Endothelial cell of umbilical vein (primary cell): Measurements from ENCODE around the gene PCNA. TPM values are rescaled to one million over a fixed set of nuclear protein-coding genes. Genes with fewer than 3 reads are reported as not detected.

Experiments used
- BruUV-seq: library from RNA; stranded (reverse); fragments of 400-500 nt; replicated peaks from 2 replicates; lab custom pipeline; 2021; lab: Mats Ljungman, UMichigan
- CTCF ChIA-PET: fragments of 300-600, 350-600 bp; sonication (Branson Sonifier 250); formaldehyde crosslinking; loops from one replicate; lab custom pipeline; 2021; ENCODE audit warnings: antibody characterized with exemption, inconsistent platforms; lab: Charles Lee
- POLR2A ChIA-PET: fragments of 300-600, 350-600 bp; sonication (Branson Sonifier 250); formaldehyde crosslinking; loops from one replicate; lab custom pipeline; 2021; ENCODE audit warnings: antibody characterized with exemption, inconsistent platforms; lab: Charles Lee
- DNase-seq: peaks from one replicate; pipeline ENCODE4 v3.0.0-alpha.2; 2011; ENCODE audit warnings: low read depth, low spot score
- FAIRE-seq: peaks from 2 replicates; lab custom pipeline; 2011; peaks lifted over from hg19 to GRCh38; lab: Jason Lieb, UNC
- H2AFZ ChIP-seq: 2 replicates; pipeline ENCODE4 v1.6.0; 2012; ENCODE audit warnings: low read depth, low read length, control low read depth, inconsistent platforms
- H3K27ac ChIP-seq: 2 replicates; pipeline ENCODE4 v1.5.1; 2011; ENCODE audit warnings: low read depth, mild to moderate bottlenecking, control low read depth, low read length, moderate library complexity; ENCODE audit not compliant: insufficient read depth
- H3K27me3 ChIP-seq, 2 experiments: 2 replicates each; pipeline versions ENCODE4 v1.6.0 to v1.6.1; 2011; ENCODE audit warnings: low read length in 2 of 2, mixed read lengths in 1 of 2; ENCODE audit not compliant: control insufficient read depth in 2 of 2, insufficient read depth in 2 of 2
- H3K36me3 ChIP-seq, 2 experiments: 2 replicates in 1 of 2; 3 replicates in 1 of 2; pipeline ENCODE4 v1.5.1; 2011; ENCODE audit warnings: low read length in 2 of 2, mild to moderate bottlenecking in 1 of 2, moderate library complexity in 1 of 2; ENCODE audit not compliant: control insufficient read depth in 2 of 2, insufficient read depth in 2 of 2; ENCODE audit errors: extremely low read depth in 1 of 2
- H3K4me1 ChIP-seq: 3 replicates; pipeline ENCODE4 v1.5.1; 2011; ENCODE audit warnings: mild to moderate bottlenecking, low read length; ENCODE audit not compliant: control insufficient read depth, insufficient read depth; ENCODE audit errors: extremely low read depth
- H3K4me2 ChIP-seq: 2 replicates; pipeline ENCODE4 v1.6.1; 2011; ENCODE audit warnings: low read length, control low read depth, mixed read lengths; ENCODE audit not compliant: insufficient read depth
- H3K4me3 ChIP-seq, 3 experiments: fragments of 200-600 bp in 1 of 3; sonication (generic), shearing (Covaris generic) in 1 of 3; replicated peaks in 1 of 3; 2 replicates each; pipeline ENCODE4 v1.5.1; 2011 to 2016; ENCODE audit warnings: control low read depth in 3 of 3, low read length in 3 of 3, mild to moderate bottlenecking in 2 of 3, inconsistent platforms in 1 of 3, low read depth in 1 of 3, moderate library complexity in 1 of 3; ENCODE audit not compliant: insufficient read depth in 1 of 3
- H3K79me2 ChIP-seq: 2 replicates; pipeline ENCODE4 v1.6.0; 2012; ENCODE audit warnings: low read length, inconsistent platforms; ENCODE audit not compliant: control insufficient read depth, insufficient read depth
- H3K9ac ChIP-seq: replicated peaks from 2 replicates; pipeline ENCODE3; 2011; ENCODE audit warnings: low read length, control low read depth; ENCODE audit not compliant: insufficient read depth; ENCODE audit errors: extremely low read depth
- H3K9me1 ChIP-seq: replicated peaks from 3 replicates; pipeline ENCODE4 v1.6.0; 2011; ENCODE audit warnings: mild to moderate bottlenecking, low read length; ENCODE audit not compliant: control insufficient read depth, insufficient read depth; ENCODE audit errors: extremely low read depth
- H3K9me3 ChIP-seq: replicated peaks from 2 replicates; pipeline ENCODE4 v1.5.1; 2012; ENCODE audit warnings: low read length, inconsistent platforms; ENCODE audit not compliant: control insufficient read depth, insufficient read depth
- H4K20me1 ChIP-seq: replicated peaks from 2 replicates; pipeline ENCODE3; 2011; ENCODE audit warnings: mild to moderate bottlenecking, low read length; ENCODE audit not compliant: control insufficient read depth, insufficient read depth; ENCODE audit errors: extremely low read depth
- EZH2 ChIP-seq: IDR thresholded peaks from 2 replicates; pipeline ENCODE4 v1.6.1; 2012; ENCODE audit warnings: borderline replicate concordance, low read depth, mild to moderate bottlenecking, moderate library complexity, low read length, inconsistent platforms; ENCODE audit not compliant: severe bottlenecking
- FOS ChIP-seq: IDR thresholded peaks from 2 replicates; pipeline ENCODE4 v1.6.1; 2011; ENCODE audit warnings: mild to moderate bottlenecking, low read length, moderate library complexity, borderline replicate concordance; ENCODE audit not compliant: insufficient read depth
- GATA2 ChIP-seq: IDR thresholded peaks from 2 replicates; pipeline ENCODE4 v1.7.0; 2011; ENCODE audit warnings: low read depth, mild to moderate bottlenecking, moderate library complexity, mixed read lengths, low read length; ENCODE audit not compliant: insufficient read length, insufficient read depth
- JUN ChIP-seq: IDR thresholded peaks from 2 replicates; pipeline ENCODE4 v1.6.1; 2011; ENCODE audit warnings: borderline replicate concordance, low read depth; ENCODE audit not compliant: insufficient read length, insufficient read depth
- MAX ChIP-seq: IDR thresholded peaks from 2 replicates; pipeline ENCODE4 v1.6.1; 2011; ENCODE audit not compliant: insufficient read depth, insufficient read length
- MYC ChIP-seq: IDR thresholded peaks from one replicate; pipeline ENCODE4 v1.6.1; 2011; ENCODE audit warnings: mild to moderate bottlenecking, low read depth, low read length
- POLR2A ChIP-seq: IDR thresholded peaks from 2 replicates; pipeline ENCODE4 v1.6.1; 2012; ENCODE audit warnings: low read depth, mild to moderate bottlenecking, control low read depth, low read length
- POLR2AphosphoS5 ChIP-seq: IDR thresholded peaks from 2 replicates; pipeline ENCODE4 v1.6.1; 2012; ENCODE audit warnings: low read depth, mild to moderate bottlenecking, control low read depth, low read length, moderate library complexity; ENCODE audit not compliant: insufficient read depth
- dilution Hi-C: fragments of 300-500 bp; cut with MboI; formaldehyde crosslinking; loops from one replicate; pipeline ENCODE4 v1.15.0; 2019; ENCODE audit warnings: low sequenced_read_pairs; ENCODE audit not compliant: extremely low pct_ligation_motif_present
- intact Hi-C: fragments of 100-400 bp; cut with micrococcal nuclease; formaldehyde crosslinking; loops from one replicate; pipeline ENCODE4 v1.10.0; 2022
- polyA plus RNA-seq, 4 experiments: library from polyadenylated mRNA; depleted of rRNA in 3 of 4; stranded (reverse) in 3 of 4; unstranded in 1 of 4; fragments of >200 nt; gene quantifications; 2 replicates each; pipeline versions ENCODE4 v1.2.1 to v1.2.3, GENCODE V29; 2011 to 2012; ENCODE audit warnings: missing spikeins in 1 of 4
- total RNA-seq: library from RNA; stranded (reverse); gene quantifications from 2 replicates; pipeline ENCODE4 v1.2.3, GENCODE V29; 2021
- TF ChIP-seq, protein P1 (sequence below), 2 donors: IDR thresholded peaks; 1 replicate in 1 of 2; 2 replicates in 1 of 2; pipeline ENCODE4 v1.5.1; 2011; ENCODE audit warnings: low read length in 2 of 2, mild to moderate bottlenecking in 2 of 2, moderate library complexity in 2 of 2, control low read depth in 1 of 2, inconsistent platforms in 1 of 2, low read depth in 1 of 2; ENCODE audit not compliant: insufficient read depth in 1 of 2; ENCODE audit errors: extremely low read depth in 1 of 2

PCNA gene
- total and polyA plus RNA-seq, 2 donors (not counting 3 experiments of a cell fraction or from before 2014, with no cell fraction given) = 175 to 295 TPM

DNA sequence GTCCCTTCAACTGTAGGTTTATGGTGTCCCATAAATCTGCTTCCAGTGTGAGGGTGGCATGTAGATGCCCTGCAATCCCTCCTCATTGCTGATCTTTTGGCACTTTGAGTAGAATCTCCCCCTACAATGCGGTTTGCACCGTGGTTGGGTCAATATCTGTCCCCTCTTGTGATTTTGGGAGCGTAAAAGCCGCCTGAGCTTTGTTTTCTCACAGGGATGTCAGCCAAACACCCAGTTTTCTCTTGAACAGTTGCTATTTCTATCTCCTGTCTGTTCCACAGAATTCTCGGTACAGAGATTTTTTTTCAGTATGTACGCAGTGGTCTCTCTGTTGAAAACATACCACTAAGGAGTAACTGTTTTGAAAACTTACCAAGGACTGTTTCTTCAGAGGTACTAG is 28.8 kb upstream of the PCNA start:
- Histone ChIP-seq H4K20me1 (peaks cover 2% of the 10 kb centered on the region), H3K9ac (no peak overlapping the region), H3K9me3 (no peaks in the 10 kb centered on the region), H3K9me1 (no peaks in the 10 kb centered on the region), H3K4me2 (no peak overlapping the region), H3K79me2 (peaks cover 23% of the 10 kb centered on the region), H3K27me3 (no peaks in the 10 kb centered on the region), H2AFZ (no peak overlapping the region), H3K4me3 (no peak overlapping the region), H3K27ac (no peak overlapping the region), H3K36me3 (no peaks in the 10 kb centered on the region), H3K4me1 (no peaks in the 10 kb centered on the region)
- FAIRE-seq (no peak), DNase-seq (no peak)
- POLR2A ChIA-PET = no interaction called here
- no TSS peak for BruUV-seq
- intact Hi-C loops = no loop called here
- CTCF ChIA-PET = interaction anchor here (1.0 to 1.6 kb wide), 2 partner anchors 22 to 43 kb away, joined by 3 to 7 read pairs; partner anchors contain the start of gene CDS2
- TF ChIP-seq MAX = no peak
- no peak for TF ChIP-seq GATA2
- no peak for TF ChIP-seq JUN
- no peak for TF ChIP-seq FOS
- no peak for TF ChIP-seq POLR2A
- TF ChIP-seq POLR2AphosphoS5 = no peak
- TF ChIP-seq, protein P1, sequence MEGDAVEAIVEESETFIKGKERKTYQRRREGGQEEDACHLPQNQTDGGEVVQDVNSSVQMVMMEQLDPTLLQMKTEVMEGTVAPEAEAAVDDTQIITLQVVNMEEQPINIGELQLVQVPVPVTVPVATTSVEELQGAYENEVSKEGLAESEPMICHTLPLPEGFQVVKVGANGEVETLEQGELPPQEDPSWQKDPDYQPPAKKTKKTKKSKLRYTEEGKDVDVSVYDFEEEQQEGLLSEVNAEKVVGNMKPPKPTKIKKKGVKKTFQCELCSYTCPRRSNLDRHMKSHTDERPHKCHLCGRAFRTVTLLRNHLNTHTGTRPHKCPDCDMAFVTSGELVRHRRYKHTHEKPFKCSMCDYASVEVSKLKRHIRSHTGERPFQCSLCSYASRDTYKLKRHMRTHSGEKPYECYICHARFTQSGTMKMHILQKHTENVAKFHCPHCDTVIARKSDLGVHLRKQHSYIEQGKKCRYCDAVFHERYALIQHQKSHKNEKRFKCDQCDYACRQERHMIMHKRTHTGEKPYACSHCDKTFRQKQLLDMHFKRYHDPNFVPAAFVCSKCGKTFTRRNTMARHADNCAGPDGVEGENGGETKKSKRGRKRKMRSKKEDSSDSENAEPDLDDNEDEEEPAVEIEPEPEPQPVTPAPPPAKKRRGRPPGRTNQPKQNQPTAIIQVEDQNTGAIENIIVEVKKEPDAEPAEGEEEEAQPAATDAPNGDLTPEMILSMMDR (IDR thresholded peaks at IDR 0.05; ENCODE audit: extremely low read depth in 1 of 2, insufficient read depth in 1 of 2, low read depth in 1 of 2, low read length in 2 of 2) = no peak
- TF ChIP-seq EZH2 = no peak
- no peak for TF ChIP-seq MYC
- dilution Hi-C loops = no loop called here
